ENCODE results near the gene OR6V1.

DNA sequence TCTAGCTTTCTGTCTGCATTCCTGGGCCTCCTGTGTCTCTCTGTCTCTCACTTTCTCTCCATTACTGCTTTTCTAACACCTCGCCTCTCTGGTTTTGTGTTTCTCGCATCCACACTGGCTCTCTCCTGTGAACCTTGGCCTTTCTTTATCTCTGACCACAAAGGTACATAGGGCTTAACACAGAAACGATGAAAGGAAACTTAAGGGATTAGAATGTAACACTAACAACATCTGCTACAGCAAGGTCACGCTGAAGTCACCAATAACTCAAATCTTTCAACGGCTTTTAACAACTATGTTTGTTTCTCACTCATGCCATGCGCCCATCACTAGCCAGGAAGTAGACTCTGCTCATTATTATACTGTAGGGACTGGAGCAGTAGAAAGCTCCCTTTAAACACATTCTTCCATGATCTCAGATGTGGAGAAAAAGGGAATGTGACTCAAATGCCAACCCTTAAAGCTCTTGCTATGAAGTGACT lies 9.3 kb upstream of the OR6V1 start:
- TF ChIP-seq ZNF8 (CRISPR knock-in tag; IDR thresholded peaks at IDR 0.05), result no peak
- no peak for TF ChIP-seq PPARA (CRISPR knock-in tag; IDR thresholded peaks at IDR 0.05; ENCODE audit: borderline replicate concordance)
- no peak for TF ChIP-seq ZC3H10 (CRISPR knock-in tag; IDR thresholded peaks at IDR 0.05)
- TF ChIP-seq, protein P1, sequence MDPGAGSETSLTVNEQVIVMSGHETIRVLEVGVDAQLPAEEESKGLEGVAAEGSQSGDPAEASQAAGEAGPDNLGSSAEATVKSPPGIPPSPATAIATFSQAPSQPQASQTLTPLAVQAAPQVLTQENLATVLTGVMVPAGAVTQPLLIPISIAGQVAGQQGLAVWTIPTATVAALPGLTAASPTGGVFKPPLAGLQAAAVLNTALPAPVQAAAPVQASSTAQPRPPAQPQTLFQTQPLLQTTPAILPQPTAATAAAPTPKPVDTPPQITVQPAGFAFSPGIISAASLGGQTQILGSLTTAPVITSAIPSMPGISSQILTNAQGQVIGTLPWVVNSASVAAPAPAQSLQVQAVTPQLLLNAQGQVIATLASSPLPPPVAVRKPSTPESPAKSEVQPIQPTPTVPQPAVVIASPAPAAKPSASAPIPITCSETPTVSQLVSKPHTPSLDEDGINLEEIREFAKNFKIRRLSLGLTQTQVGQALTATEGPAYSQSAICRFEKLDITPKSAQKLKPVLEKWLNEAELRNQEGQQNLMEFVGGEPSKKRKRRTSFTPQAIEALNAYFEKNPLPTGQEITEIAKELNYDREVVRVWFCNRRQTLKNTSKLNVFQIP (CRISPR knock-in tag; IDR thresholded peaks at IDR 0.05; ENCODE audit: borderline replicate concordance, low read depth), result no peak
- TF ChIP-seq BACH2 (CRISPR knock-in tag; IDR thresholded peaks at IDR 0.05; ENCODE audit: borderline replicate concordance), result no peak
- TF ChIP-seq, protein P2, sequence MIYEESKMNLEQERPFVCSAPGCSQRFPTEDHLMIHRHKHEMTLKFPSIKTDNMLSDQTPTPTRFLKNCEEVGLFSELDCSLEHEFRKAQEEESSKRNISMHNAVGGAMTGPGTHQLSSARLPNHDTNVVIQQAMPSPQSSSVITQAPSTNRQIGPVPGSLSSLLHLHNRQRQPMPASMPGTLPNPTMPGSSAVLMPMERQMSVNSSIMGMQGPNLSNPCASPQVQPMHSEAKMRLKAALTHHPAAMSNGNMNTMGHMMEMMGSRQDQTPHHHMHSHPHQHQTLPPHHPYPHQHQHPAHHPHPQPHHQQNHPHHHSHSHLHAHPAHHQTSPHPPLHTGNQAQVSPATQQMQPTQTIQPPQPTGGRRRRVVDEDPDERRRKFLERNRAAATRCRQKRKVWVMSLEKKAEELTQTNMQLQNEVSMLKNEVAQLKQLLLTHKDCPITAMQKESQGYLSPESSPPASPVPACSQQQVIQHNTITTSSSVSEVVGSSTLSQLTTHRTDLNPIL (CRISPR knock-in tag; IDR thresholded peaks at IDR 0.05; ENCODE audit: low read depth), result no peak
- no peak for TF ChIP-seq ARNTL (CRISPR knock-in tag; IDR thresholded peaks at IDR 0.05; ENCODE audit: borderline replicate concordance, low read depth)
- no peak for TF ChIP-seq OSR1 (CRISPR knock-in tag; IDR thresholded peaks at IDR 0.05)
- TF ChIP-seq RARB (CRISPR knock-in tag; IDR thresholded peaks at IDR 0.05), result no peak
